HEK293T (cell line): ENCODE results near the gene AGPAT4.

Experiments used
- BHLHE40 ChIP-seq: fragments of 450-650 bp; IDR thresholded peaks from 2 replicates; pipeline ENCODE4 v1.6.1; 2016; ENCODE audit warnings: mild to moderate bottlenecking, moderate library complexity, borderline replicate concordance
- FOXA1 ChIP-seq: fragments of 450-650 bp; IDR thresholded peaks from 2 replicates; pipeline ENCODE4 v1.6.1; 2016; ENCODE audit warnings: mild to moderate bottlenecking
- SP1 ChIP-seq: fragments of 450-650 bp; IDR thresholded peaks from 2 replicates; pipeline ENCODE4 v1.6.1; 2017

DNA sequence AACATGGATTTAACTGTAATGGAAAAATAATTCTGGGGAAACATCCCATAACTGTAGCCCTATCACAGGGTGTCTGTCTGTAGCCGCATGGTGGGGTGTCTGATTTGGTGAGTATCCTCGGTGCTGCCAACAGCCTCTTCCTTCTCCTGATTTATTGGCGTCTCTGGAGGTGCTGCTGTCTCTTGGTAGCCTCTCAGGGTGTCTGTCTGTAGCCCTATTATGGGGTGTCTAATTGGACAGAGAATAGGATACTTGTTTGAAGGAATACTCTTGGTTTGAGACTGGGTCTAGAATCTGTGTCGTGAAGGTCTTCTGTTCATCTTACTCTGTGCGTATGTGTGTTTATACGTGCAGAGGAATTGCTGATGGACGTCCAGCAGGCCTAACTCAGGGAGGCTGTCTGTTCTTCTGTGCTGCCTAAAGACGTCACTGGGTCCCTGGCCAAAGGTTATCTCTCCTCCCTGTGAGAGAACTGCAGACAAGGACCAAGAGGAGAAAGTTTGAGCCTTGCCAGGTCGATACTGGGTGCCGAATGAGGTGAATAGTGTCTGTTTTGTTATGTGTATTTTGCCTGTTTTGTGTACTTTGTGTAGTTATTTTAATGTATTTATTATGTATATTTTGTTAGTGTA is 18.9 kb upstream of the AGPAT4 start:
- no peak for TF ChIP-seq SP1
- no peak for TF ChIP-seq FOXA1
- TF ChIP-seq BHLHE40 = no peak
